Stimulated activated CD8-positive, alpha-beta memory T cell treated with anti-CD3 and anti-CD28 coated beads, Interleukin-4, amount 100 ng/mL, for 4 hours (primary cell): ENCODE data around the gene C16orf96.

Experiments
- DNase-seq, 2 donors: peaks; one replicate each; pipeline ENCODE4 v3.0.0-alpha.2; 2020; ENCODE audit warnings: low read depth in 2 of 2, low spot score in 1 of 2

The C16orf96 gene

GRCh38 chr16:4599545-4599944 is 43.4 kb downstream of the C16orf96 start:
- DNase-seq: no peak

DNA sequence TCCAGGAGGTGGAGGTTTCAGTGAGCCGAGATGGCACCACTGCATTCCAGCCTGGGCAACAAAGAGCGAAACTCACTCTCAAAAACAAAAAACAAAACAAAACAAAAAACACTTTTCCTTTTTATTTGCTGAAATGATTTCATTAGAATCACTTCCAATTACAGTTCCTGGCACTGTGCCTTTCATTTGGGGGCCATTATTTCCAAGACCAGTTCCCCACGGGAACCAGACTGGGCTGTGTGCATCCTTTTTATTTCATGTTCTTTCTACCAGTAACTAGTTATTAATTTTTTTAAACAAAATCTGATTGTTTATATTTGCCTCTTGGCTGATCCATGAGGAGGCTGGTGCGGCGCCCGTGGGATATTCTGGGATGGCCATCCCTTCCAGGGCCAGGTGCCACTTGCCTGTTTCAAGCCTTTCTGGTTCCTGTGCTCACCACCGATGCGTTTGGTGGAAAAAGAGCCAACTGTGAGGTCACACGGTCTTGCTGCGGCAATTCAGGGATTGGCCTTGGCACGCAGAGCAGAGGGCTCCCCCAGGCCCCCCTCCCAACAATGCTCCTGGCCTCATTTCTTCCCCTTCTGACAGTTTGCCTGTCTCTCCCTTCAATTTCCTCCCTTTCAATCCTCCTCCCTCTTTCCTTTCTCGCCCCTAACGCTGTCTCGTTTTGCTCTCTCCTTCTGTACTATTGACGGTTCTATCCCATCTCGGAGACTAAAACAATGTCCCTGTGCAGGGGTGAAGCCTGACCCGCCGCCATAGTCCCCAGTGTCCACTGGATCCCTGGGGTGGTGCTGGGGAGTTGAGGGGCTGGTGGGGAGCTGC is 45.1 kb downstream of the C16orf96 start:
- no peak for DNase-seq

- no peak for DNase-seq
Observed at GRCh38 chr16:4601864-4602186, 45.7 kb downstream of the C16orf96 start.

GRCh38 chr16:4602331-4602730 is 46.2 kb downstream of the C16orf96 start:
- DNase-seq: no peak

DNA sequence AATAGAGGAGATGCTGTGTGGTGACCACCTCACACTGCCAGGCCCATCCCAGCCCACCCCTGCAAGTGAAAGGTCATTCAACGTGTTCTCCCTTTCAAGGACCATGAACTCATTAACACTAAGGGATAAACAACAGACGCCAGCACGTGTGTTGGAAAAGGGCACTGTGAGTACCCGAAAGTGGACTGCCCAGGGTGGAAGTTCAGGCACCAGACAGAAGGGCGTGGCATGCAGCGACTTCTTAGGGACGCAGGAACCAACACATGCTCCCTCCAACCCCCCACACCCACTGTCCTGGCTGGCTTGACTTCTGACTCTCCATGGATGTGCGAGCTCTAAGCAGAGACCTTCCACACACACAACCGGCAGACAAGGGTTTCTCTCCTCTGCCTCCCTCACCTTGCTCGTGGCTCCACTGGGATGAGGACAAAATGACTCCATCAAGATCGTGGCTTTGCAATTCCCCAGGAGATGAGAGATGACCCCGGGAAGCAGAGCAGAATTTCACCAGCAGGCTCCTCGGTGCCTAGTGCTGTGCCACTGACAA is 47.6 kb downstream of the C16orf96 start:
- no peak for DNase-seq

- DNase-seq: no peak
Observed at GRCh38 chr16:4604401-4604800, 48.3 kb downstream of the C16orf96 start.

DNA sequence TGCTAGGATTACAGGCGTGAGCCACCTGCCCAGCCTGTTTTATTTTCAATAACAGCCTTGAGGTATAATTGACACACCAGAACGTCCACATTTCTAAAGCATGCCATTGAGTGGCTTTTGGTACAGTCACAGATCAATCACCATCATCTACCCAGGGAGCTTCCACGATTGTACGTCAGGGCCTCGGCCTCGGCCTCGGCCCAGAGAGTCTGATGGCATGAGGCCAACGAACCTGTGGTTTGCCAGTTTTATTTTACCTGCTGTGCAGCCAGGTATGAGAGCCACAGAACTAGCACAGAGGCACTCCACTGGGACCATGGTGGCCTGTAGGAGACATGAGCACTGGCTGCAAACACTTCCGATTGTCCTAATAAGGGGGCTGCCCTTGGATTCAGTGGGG is 50.2 kb downstream of the C16orf96 start:
- DNase-seq: no peak

- DNase-seq: no peak
Observed at GRCh38 chr16:4607841-4608703, 51.9 kb downstream of the C16orf96 start.

DNA sequence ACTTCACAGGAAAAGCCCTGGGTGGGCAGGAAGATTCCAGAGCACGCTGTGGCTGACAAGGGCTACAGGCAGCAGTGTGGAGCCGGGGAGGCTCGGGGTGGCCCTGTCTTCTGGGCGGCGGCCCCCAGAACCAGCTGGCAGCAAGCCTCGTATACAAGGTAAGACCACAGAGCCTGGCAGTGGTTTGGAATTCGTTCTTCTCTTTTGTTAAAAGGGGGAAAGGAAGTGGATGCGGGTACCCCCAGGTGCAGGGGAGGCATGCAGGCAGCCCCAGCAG is 52.5 kb downstream of the C16orf96 start:
- no peak for DNase-seq

DNA sequence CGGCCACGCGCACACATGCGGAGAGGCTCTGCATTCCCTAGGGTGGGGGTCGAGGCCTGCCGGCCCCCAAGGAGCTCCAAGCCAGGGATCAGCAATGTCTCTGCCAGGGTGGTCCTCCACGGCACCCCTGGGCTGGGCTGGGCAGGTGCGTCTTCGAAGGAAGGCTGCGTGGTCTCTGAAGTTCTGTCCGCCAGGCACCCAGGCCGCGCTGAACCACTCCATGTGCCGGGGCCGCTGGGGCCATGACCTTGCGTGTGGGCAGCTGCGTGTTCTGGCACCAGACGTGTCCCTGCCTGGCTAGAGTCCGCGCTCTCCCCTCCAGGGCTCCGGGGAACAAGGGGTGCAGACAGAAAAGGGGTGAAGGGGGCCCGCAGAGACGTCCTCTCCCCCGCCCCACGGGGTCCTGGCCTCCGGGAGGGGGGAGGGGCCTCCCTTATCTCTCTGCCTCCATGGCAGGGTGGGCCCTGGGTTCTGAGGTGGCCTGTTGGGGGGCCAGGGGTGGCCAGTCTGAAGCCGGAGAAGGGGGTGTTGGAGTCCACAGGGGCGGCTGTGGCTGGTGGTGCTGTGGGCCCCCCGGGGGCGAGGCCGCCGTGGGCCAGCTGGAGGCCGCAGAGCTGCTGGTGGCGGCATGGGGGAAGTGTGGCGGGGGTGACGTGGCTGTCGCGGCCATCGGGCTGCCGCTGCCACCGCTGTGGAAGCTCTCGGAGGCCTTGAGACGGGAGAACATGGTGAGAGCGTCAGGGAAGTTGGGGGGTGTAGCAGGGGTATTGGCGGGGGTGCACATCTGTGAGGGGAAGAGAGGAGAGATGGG is 53.3 kb downstream of the C16orf96 start:
- no peak for DNase-seq

DNA sequence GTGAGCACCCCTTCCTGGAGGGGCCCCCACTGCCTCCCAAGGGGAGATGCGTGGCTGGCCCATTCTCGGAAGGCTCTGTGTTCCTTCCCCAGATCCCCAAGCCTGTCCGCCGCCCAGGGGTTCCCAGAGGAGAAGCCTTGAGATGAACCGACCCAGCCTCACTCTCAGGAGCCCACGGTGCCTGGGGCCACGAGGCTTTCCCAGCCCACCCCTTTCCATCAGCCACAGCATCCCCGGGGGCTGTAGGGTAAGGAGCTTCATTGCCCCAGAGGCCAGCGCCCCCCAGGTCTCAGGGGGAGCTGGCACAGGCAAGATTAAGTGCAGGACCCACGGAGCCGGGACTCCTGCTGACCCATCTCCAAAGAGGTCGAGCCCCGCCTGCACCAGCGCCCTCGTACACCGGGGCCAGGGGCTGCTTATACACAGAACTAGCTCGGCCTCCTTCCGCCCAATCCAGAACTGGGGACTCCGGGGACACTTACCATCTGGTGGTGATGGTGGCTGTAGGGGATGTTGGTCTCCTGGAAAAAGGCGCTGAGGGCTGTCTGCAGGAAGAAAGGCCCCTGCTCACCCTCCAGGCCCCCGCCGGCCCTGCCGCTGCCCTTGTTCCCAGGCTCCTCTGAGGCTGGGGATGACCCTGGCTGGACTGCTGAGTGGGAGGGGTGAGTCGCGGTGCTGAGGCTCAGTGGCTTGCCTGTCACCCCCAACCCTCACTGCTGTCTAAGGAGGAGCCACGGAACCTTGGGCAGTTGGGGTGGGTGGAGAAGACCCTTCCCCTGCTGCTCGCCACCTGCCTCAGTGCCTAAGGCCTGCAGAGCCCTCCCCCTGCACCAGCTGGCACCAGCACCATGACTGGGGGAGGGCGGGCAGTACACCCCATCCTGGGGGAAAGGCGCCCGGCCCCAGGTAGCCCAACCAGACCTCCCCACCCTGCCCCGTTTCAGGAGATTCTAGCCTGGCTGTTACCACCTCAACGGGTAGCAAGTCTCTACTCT is 54.2 kb downstream of the C16orf96 start:
- DNase-seq: no peak

- no peak for DNase-seq
Observed at GRCh38 chr16:4611337-4612021, 55.3 kb downstream of the C16orf96 start.

DNA sequence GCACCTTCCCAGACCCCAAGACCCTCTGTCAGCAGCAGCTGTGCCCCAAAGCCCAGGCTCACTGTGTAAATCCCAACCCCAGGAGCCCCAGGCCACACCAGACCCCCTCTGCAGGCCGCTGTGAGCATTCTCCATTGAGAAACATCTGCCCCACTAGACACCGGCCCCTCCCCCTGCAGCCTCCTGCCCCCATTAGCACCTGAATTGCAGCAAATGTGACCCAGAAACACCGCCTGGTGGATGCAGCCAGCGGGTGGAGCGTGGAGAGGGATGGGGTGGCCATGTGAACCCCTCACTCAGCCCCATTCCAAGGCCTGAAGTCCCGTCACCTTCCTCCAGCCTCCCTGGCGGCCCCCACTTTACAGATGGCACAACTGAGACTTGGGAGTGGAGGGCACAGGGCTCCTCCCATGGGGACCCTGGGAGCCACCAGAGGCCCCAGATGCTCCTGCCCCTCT is 56.4 kb downstream of the C16orf96 start:
- no peak for DNase-seq

DNA sequence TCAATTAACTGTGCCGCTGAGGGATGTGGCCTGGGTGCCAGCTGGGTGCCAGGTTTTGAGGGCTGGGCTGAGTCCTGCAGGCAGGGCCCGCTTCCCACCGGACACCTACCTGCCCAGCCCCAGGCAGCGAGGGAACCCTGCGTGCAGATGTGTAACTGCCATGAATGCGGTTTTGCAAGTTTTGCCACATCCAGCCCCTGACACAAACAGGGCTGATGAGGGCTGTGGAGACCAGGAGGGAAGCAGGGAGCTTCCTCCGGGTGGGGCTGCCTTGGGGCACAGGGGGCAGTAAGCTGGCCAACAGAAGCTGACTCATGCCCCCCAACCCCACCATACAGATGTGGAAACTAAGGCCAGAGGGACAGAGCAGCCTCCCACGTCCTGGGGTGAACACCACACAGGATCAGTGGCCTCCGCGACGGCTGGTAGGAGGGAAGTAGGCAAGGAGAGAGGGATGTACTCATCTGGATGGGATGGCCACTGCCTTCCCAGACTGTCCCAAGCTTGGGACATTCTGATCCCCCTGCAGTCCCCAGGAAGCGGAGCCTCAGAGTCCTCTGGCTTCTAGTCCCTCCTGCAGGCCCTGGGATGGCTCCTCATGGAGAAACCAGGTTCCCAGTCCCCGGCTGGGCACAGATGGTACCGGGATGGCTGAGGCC is 57.0 kb downstream of the C16orf96 start:
- no peak for DNase-seq

DNA sequence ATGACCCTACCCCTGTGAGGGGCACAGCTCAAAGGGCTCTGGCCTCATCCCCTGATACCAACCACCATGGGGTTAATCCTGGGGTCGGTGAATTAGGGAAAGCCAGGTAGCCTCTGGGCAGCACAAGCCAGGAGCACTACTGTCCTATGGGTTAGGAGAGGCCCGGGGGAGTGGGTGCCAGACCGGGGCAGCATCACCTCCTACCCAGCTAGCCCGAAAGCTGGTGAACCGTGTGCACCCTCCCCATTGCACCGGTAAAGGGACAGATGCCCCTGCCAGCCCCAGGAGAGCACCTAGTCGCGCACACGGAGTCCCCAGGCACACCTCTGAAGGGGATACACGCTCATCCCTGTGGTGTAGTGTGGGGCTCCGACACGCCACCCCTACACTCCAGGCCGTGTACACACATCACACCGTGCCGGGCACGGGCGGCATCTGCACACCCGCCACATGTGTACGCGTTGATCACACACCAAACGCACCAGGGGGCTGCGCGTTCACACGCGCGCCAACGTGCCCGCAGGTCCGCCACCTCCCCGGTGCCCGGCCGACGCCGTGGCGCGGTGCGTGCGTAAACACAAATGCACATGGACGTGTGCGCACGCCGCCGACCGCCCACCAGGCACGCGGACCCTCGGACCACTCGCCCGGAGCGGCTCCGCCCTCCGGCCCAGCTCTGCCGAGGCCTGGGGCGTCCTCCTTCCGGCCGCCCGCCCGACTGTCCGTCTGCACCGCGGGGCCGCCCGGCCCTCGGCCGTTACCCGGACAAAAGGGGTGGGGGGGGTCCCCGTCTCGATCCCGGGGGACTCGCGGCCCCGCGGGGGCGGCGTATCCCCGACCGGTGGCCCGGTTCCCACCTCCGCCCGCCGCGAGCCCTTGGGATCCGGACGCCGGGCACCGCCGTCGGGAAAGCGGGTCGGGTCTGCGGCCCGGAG is 57.8 kb downstream of the C16orf96 start:
- no peak for DNase-seq

DNA sequence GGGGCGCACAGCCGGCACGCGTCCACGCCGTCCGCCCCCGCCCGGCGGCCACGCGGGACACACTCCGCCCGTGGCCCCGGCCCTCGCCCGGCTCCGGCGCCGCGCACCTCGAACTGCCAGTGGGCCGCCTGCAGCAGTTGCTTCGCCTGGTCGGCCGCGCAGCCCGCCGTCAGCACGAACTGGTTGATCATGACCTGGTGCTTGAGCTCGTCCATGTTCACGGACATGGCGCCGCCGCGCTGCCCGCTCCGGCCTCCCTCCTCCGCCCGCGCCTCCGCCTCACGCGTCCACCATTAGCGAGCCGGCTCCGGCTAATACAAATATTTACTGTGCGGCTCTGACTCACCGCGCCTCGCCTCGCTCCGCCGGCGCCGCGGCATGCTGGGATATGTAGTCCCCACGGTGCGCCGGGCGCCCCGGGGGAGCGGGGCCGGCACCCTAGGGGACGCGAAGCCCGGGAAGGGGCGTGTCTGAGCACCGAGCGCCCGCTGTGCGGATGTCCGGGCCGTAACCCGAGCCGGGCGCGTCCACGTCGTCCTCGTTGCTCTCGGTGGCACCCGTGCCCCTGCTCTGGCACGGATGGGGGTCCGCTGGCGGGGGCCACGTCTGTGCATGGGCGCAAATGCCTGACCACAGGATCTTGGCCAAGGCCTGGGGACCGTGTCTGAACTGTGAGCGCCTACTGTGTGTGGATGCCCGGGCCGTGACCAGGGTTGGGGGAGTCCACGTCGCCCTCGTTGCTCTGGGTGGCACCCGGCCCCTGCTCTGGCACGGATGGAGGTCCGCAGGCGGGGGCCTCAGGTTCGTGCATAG is 58.6 kb downstream of the C16orf96 start, which contains the start of gene UBALD1:
Gene UBALD1, minus strand, starts transcription at position 318 of the 813 bp plus-strand sequence. Its CDS starts 91 bp downstream, at position 227.
- peak in 1 of 2 donors; percentile 58 for DNase-seq
